ENCODE measurements around the gene FUCA1. TPM values are rescaled to one million over a fixed set of nuclear protein-coding genes. Genes with fewer than 3 reads are reported as not detected.

The FUCA1 gene
- total RNA-seq, 2 donors from 2014 or later = 9.7 to 14.0 TPM

- no peak overlapping the region for H3K4me3 Mint-ChIP-seq
- 72% methylated on average over 4 of the region's 4 CpGs; no CpG with 5 or more reads in 1 of the 2 experiments for WGBS, 2 experiments (ENCODE audit: insufficient coverage in 1 of 2, insufficient read length in 1 of 2)
Observed at GRCh38 chr1:23885222-23885621, 17.1 kb upstream of the FUCA1 start.

DNA sequence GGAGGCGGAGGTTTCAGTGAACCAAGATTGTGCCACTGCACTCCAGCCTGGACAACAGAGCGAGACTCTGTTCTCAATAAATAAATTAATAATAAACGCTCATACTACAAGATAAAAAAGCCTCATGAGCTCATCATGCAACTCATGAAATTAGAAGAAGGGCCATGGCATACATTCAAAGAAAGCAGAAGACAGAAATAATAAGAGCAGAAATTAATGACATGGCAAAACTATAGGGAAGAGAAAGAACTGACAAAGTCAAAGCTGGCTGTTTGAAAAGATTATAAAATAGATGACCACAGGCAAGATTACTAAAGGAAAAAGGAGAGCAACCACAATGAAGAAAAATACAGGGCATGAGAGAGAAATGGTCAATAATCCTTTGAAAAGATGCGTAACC lies 14.7 kb upstream of the FUCA1 start:
- H3K27me3 ChIP-seq (ENCODE audit: control insufficient read depth, insufficient read depth, low read length, poor library complexity, severe bottlenecking) = no peaks in the 10 kb centered on the region
- H3K4me1 Mint-ChIP-seq = no peaks in the 10 kb centered on the region
- H3K4me3 ChIP-seq (ENCODE audit: low read length) = no peak overlapping the region
- WGBS, 2 experiments (ENCODE audit: insufficient coverage in 1 of 2, insufficient read length in 1 of 2) = 42 to 62% methylated on average over 2 to 4 of the region's 4 CpGs
- no peaks in the 10 kb centered on the region for H3K36me3 Mint-ChIP-seq (ENCODE audit: low read depth)
- H3K9ac ChIP-seq (ENCODE audit: extremely low read depth, low read length, poor library complexity, severe bottlenecking) = no peak overlapping the region
- no peak for DNase-seq
- no peaks in the 10 kb centered on the region for H3K4me1 ChIP-seq (ENCODE audit: control insufficient read depth, insufficient read depth, low read length)
- no peak for TF ChIP-seq CTCF (conservative IDR thresholded peaks at IDR 0.05)
- peaks cover 3% of the 10 kb centered on the region for H3K27me3 Mint-ChIP-seq (ENCODE audit: insufficient read depth)
- no peak overlapping the region for H3K27ac ChIP-seq (ENCODE audit: low read depth, low read length)
- H3K4me3 Mint-ChIP-seq = no peak overlapping the region
- no peak overlapping the region for H3K27ac Mint-ChIP-seq
- peaks cover 23% of the 10 kb centered on the region for H3K9me3 ChIP-seq (ENCODE audit: control insufficient read depth, low read length)
- peaks cover 22% of the 10 kb centered on the region for H3K9me3 Mint-ChIP-seq
- H3K36me3 ChIP-seq (ENCODE audit: control insufficient read depth, insufficient read depth, low read length) = no peaks in the 10 kb centered on the region

More at GRCh38 chr1:23885222-23885621, 17.1 kb upstream of the FUCA1 start:
- H3K27me3 Mint-ChIP-seq (ENCODE audit: insufficient read depth) = no peaks in the 10 kb centered on the region
- H3K9me3 Mint-ChIP-seq = no peaks in the 10 kb centered on the region
- Histone ChIP-seq H3K4me1 (ENCODE audit: control insufficient read depth, insufficient read depth, low read length) (no peaks in the 10 kb centered on the region), H3K9me3 (ENCODE audit: control insufficient read depth, low read length) (no peaks in the 10 kb centered on the region), H3K9ac (ENCODE audit: extremely low read depth, low read length, poor library complexity, severe bottlenecking) (no peak overlapping the region), H3K4me3 (ENCODE audit: low read length) (no peak overlapping the region), H3K36me3 (ENCODE audit: control insufficient read depth, insufficient read depth, low read length) (no peaks in the 10 kb centered on the region), H3K27me3 (ENCODE audit: control insufficient read depth, insufficient read depth, low read length, poor library complexity, severe bottlenecking) (no peaks in the 10 kb centered on the region), H3K27ac (ENCODE audit: low read depth, low read length) (no peak overlapping the region)
- H3K36me3 Mint-ChIP-seq (ENCODE audit: low read depth) = no peaks in the 10 kb centered on the region
- H3K27ac Mint-ChIP-seq = no peak overlapping the region
- DNase-seq = no peak
- TF ChIP-seq CTCF (conservative IDR thresholded peaks at IDR 0.05) = no peak
- H3K4me1 Mint-ChIP-seq = no peaks in the 10 kb centered on the region

- no peak for DNase-seq
- no peak for TF ChIP-seq CTCF (conservative IDR thresholded peaks at IDR 0.05)
- Histone ChIP-seq H3K36me3 (ENCODE audit: control insufficient read depth, insufficient read depth, low read length) (no peaks in the 10 kb centered on the region), H3K4me3 (ENCODE audit: low read length) (no peak overlapping the region), H3K9me3 (ENCODE audit: control insufficient read depth, low read length) (peaks cover 24% of the 10 kb centered on the region), H3K27ac (ENCODE audit: low read depth, low read length) (no peak overlapping the region), H3K27me3 (ENCODE audit: control insufficient read depth, insufficient read depth, low read length, poor library complexity, severe bottlenecking) (no peaks in the 10 kb centered on the region), H3K4me1 (ENCODE audit: control insufficient read depth, insufficient read depth, low read length) (no peaks in the 10 kb centered on the region), H3K9ac (ENCODE audit: extremely low read depth, low read length, poor library complexity, severe bottlenecking) (no peak overlapping the region)
- 100% methylated on average over 1 of the region's 1 CpG; no CpG with 5 or more reads in 1 of the 2 experiments for WGBS, 2 experiments (ENCODE audit: insufficient coverage in 1 of 2, insufficient read length in 1 of 2)
- Mint-ChIP-seq H3K27me3 (ENCODE audit: insufficient read depth) (peaks cover 5% of the 10 kb centered on the region), H3K27ac (no peak overlapping the region), H3K4me1 (no peaks in the 10 kb centered on the region), H3K4me3 (no peak overlapping the region), H3K9me3 (peaks cover 33% of the 10 kb centered on the region), H3K36me3 (ENCODE audit: low read depth) (no peaks in the 10 kb centered on the region)
Observed at GRCh38 chr1:23879809-23880208, 11.7 kb upstream of the FUCA1 start.

Measured in endodermal cell (in vitro differentiated cells).